Suppressor macrophage (primary cell): ENCODE data around the gene AZU1.
"Not testable (repeated sequence)": the region's sequence is repeated elsewhere in the genome, so short reads cannot be mapped to it uniquely, and the experiment has no call there.

Experiments
- DNase-seq, 4 experiments: peaks; one replicate each; pipeline ENCODE4 v3.0.0-alpha.2; 2020 to 2022

Gene AZU1

DNA sequence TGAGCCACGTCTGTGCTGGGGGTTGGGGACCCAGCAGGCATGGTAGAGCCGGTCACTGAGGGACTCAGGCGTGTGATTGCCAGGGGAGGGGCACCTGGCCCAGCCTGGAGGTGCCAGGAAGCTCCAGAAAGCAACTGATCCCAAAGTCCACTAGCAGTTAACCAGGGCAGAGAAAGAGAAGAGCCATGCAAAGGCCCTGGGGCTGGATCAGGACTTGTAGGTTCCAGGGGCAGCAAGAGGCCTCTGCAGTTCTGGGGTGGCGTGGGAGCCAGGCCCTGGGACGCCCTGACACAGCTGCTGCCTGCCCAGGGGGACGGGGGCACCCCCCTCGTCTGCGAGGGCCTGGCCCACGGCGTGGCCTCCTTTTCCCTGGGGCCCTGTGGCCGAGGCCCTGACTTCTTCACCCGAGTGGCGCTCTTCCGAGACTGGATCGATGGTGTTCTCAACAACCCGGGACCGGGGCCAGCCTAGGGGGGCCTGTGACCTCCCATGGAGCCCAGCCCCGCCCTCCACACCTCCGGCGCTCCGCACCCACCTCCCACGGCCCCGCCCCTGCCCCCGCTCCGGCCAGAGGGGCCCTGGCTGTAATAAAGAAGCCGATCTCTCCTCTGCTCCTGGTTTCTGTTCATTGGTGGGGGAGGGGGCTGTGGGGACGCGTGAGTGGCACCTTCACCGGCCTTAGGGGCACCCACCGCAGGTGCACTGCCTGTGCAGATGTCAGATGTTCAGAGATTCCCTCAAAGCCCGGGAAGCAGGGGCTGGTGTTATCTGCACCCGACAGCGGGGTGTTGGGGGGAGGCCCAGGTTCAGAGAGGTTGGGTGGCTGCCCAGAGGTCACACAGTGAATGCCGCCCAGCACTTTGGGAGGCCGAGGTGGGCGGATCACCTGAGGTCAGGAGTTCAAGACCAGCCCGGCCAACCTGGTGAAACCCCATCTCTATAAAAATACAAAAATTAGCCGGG is 4.1 kb downstream of the AZU1 start:
- DNase-seq, result no peak

DNA sequence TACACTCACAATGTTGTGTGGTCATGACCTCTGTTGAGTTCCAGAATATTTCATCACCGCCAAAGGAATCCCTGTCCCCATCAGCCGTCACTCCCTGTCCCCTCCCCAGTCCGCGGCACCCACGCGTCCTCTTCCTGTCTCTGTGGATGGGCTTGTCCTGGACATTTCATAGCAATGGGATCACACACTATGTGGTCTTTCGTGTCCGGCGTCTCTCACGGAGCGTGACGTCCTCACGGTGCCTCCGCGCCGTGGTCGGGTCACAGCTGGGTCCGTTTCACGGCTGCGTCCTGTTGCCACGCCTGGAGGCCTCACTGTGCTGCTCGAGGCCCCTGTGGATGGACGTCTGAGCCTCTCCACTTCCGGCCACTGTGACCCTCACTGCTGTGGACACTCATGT is 6.6 kb downstream of the AZU1 start:
- DNase-seq, result no peak

DNA sequence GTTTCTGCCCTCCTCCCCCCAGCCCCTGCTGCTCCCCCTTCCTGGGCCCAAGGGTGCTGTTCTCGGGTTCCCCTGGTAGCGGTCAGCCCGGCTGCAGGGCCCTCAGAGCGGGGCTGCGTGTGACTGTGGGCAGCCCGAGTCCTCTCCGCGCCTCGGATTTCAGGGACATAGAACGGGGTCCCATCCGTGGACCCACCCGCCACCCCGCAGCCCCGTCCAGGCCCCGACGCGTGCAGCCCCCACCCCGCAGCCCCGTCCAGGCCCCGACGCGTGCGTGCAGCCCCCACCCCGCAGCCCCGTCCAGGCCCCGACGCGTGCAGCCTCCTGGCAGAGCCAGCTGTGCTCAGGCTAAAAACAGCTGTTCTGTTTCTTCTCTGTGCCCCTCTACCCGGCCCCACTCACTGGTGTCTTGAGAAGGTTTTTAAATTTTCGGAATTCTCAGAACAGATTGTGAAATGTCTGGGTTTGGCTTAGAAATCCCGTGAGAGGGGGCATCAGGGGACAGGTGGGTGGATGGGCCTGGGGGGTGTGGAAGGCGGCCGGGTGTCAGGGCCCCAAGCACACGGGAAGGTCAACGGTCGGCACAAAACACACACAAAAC is 7.7 kb downstream of the AZU1 start:
- DNase-seq, result no peak

DNA sequence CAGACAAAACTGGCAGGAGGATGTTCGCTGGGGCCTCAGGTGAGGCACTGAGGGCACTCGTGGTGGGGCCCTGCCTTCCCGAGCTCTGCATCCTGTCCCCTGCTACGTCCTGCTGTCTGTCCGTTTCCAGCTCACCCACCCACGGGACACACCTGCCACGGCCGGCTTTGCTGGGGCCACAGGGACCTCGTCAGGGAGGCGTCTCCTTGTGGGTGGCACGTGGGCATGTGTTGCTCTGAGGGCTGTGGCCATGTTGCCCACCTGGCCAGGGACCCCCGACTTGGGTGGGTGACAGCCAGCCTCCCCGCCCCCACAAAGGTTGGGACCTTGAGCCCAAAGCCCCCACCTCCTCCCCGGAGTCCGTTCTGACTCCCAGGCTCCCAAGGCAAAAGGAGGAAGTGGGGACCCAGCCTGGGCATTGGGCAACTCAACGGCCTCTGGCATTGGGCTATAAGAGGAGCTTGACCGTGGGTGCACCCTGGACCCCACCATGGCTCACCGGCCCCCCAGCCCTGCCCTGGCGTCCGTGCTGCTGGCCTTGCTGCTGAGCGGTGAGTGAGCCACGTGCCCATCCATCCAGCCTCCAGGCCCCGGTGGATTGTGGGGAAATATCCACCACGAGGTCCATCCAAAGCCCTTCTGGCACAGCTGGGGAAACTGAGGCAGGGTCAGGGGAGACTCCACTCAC is 13.0 kb downstream of the AZU1 start, which contains the start of gene PRTN3:
TSS of gene PRTN3 (plus strand) at position 481 of the 688 bp plus-strand sequence. CDS start at position 491, 10 bp downstream.
- DNase-seq, result peak; percentile 76 to 86 (median 82)

DNA sequence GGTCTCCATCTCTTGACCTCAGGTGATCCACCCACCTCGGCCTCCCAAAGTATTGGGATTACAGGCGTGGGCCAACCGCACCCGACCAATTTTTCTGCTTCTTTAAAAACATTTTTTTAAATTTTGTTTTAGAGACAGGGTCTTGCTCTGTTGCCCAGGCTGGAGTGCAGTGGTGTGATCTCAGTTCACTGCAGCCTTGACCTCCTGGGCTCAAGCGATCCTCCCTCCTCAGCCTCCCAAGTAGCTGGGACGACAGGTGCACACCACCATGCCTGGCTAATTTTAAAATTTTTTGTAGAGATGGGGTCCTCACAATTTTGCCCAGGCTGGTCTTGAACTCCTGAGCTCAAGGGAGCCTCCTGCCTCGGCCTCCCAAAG is 15.2 kb downstream of the AZU1 start:
- not testable (repeated sequence) for DNase-seq

DNA sequence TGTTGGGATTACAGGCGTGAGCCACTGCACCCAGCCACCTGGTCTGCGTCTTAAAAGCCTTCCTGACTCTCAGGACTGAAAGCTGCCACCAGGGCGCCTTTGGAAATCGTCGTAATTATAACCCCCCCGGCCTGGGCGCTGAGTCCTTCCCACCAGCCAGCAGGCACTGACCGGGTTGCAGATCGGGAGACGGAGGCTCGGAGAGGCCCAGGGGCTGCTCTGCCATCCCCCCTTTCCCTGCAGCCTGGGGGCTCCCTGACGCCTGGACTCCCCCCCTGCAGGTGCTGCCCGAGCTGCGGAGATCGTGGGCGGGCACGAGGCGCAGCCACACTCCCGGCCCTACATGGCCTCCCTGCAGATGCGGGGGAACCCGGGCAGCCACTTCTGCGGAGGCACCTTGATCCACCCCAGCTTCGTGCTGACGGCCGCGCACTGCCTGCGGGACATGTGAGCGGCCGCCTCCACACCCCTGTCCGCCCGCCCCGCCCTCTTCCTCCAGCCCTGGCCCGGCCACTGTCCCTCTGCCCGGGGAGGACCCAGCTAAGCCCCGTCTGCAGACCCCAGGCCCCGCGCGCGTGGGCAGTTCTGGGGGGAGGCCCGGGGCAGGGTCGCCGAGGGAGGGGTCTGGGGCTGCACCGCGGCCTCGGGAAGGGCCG is 15.7 kb downstream of the AZU1 start:
- DNase-seq, result peak; percentile 43 to 79 (median 55)

DNA sequence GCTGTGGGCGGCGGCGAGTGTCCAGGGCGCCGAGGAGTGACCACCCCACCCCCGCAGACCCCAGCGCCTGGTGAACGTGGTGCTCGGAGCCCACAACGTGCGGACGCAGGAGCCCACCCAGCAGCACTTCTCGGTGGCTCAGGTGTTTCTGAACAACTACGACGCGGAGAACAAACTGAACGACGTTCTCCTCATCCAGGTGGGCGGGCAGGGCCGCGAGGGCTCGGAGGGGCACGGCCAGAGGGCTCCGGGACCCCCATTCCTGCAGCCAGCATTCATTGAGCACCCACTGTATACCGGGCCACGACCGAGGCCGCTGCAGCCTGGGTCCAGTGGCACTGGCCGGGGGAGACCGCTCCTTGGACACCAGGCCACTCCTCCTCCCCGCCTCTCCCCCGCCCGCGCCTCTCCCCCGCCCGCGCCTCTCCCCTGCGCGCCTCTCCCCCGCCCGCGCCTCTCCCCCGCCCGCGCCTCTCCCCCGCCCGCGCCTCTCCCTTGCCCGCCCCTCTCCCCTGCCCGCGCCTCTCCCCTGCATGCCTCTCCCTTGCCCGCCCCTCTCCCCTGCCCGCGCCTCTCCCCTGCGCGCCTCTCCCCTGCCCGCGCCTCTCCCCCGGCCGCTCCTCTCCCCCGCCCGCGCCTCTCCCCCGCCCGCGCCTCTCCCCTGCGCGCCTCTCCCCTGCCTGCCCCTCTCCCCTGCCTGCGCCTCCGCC is 16.4 kb downstream of the AZU1 start:
- no peak for DNase-seq

DNA sequence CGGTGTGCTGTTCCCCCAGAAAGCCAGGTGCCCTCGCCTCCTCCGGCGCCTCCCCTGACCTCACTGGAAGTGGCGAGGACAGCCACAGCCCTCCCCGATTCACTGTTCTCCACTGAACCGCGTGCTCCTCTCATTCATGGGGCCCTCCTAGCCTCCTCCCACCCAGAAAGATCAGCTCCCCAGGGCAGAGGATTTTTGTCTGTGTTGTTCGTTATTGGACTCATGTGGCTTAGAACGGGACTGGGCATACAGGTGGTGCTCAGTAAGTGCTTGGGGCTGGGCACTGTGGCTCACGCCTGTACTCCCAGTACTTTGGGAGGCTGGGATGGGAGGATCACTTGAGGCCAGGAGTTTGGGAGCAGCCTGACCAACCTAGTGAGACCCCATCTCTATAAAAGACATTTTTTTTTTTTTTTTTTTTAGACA is 16.9 kb downstream of the AZU1 start:
- DNase-seq, result no peak

DNA sequence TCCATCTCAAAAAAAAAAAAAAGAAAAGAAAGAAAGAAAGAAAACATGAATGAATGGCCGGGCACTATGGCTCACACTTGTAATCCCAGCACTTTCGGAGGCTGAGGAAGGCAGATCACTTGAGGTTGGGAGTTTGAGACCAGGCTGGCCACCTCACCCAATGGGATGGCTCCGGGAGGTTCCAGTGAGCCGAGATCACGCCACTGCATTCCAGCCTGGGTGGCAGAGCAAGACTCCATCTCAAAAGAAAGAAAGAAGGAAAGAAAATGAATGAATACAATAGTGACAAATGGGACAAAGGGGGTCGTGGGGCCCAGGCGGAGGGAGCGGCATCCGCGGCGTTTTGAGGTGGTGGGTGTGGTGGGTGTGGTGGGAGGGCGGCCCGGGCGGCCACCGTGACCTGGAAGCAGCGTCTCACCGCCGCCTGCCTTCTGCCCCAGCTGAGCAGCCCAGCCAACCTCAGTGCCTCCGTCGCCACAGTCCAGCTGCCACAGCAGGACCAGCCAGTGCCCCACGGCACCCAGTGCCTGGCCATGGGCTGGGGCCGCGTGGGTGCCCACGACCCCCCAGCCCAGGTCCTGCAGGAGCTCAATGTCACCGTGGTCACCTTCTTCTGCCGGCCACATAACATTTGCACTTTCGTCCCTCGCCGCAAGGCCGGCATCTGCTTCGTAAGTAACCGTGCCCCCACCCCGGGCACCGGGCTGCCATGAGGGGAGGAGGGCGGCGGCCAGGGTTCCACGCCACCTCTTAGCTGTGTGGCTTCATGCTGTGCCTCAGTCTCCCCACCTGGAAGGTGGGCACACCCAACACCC is 18.3 kb downstream of the AZU1 start:
- DNase-seq, result no peak

DNA sequence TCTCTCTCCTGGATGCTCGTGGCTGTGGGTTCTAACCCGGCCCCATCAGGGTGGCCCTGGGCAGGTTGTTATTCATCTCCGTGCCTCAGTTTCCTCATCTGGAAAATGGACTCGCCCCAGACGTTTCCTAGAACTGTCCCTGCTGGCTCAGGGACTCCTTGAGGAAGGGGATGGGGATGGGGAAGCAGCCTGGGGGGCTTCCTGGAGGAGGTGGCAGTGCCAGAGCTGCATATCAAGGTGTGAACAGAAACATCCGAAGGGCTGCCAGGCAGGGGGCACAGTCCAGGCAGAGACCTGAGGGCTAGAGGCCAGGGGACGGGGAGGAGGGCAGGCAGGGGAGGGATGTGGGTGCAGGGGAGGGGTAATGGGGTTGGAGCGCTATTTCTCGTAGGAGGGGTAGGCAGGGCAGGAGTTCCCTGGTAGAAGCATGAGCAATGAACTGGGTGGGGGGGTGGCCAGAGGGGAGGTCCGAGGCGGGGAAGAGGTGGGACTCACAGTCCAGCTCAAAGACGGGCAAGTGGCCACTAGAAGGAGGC is 20.8 kb downstream of the AZU1 start:
- DNase-seq, result no peak

DNA sequence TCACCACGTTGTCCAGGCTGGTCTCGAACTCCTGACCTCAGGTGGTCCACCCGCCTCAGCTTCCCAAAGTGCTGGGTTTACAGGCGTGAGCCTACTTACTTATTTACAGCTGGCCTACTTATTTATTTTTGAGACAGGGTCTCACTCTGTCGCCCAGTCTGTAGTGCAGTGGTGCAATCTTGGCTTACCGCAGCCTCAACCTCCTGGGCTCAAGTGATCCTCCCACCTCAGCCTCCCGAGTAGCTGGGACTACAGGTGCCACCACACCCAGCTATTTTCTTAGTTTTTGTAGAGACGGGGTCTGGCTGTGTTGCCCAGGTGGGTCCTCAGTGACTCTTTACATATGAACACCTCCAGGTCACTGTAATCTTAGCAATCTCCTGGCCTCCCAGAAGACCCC is 21.6 kb downstream of the AZU1 start:
- DNase-seq, result not testable (repeated sequence)

DNA sequence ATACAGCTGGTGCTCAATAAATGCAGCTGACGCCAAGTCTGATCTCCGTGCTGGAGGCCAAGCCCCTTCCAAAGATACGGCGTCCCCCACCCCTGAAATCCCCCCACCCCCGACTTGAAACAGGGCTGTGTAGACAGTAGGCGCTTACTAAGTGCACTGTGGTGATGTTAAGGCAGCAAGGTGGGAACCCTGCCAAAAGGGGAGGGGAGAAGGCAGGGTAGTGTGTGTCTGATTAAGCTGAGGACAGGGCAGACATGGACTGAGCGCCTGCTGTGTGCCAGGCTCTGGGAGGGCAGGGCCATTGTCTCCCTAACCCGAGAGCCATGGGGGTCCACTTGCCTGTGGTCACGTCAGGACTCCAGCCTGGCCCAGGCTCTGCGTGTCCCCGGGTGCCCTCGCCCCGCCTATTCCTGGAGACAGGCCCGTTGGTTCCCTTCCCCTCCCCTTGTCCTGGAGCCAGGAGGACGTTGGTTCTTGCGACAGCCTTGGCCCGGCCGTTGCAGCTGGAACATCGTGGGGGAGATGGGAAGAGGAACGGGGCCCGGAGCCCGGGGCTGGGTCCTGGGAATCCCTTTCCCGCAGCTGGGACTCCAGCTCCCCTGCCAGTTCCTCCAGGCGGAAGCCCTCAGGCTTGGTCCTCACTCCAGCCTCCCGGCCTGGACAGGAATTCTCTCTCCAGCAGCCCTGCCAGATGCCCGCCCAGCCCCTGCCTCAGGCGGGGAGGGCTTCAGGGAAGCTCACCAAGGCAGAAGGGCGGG is 22.8 kb downstream of the AZU1 start:
- DNase-seq, result peak; percentile 75 to 88 (median 80)

DNA sequence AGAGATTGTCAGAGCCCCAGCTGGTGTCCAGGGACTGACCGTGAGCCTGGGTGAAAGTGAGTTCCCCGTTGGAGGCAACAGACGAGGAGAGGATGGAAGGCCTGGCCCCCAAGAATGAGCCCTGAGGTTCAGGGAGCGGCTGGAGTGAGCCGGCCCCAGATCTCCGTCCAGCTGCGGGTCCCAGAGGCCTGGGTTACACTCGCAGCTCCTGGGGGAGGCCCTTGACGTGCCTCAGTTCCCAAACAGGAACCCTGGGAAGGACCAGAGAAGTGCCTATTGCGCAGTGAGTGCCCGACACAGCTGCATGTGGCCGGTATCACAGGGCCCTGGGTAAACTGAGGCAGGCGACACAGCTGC is 23.3 kb downstream of the AZU1 start:
- DNase-seq, result no peak

DNA sequence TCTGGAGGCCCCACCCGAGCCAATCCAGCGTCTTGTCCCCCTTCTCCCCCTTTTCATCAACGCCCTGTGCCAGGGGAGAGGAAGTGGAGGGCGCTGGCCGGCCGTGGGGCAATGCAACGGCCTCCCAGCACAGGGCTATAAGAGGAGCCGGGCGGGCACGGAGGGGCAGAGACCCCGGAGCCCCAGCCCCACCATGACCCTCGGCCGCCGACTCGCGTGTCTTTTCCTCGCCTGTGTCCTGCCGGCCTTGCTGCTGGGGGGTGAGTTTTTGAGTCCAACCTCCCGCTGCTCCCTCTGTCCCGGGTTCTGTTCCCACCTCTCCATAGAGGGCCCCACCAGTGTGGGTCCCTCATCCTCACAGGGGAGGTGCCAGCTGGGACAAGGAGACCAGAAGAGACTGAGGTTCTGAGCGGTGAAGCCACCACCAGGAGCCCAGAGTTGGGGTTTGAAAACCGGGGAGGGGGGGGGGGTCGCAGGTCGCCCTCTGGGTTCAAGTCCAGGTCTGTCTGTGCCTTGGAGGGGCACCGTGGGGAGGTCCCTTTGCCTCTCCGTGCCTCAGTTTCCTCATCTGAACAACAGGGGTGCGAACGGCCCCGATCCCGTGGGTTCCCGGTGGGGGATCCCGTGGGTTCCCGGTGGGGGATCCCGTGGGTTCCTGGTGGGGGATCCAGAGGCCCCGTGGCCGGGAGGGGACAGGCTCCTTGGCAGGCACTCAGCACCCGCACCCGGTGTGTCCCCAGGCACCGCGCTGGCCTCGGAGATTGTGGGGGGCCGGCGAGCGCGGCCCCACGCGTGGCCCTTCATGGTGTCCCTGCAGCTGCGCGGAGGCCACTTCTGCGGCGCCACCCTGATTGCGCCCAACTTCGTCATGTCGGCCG is 24.7 kb downstream of the AZU1 start, which contains the start of gene ELANE:
TSS of gene ELANE (plus strand) at position 168 of the 878 bp plus-strand sequence. CDS start at position 194, 26 bp downstream.
- DNase-seq, result peak in 1 of 4 experiments; percentile 47

DNA sequence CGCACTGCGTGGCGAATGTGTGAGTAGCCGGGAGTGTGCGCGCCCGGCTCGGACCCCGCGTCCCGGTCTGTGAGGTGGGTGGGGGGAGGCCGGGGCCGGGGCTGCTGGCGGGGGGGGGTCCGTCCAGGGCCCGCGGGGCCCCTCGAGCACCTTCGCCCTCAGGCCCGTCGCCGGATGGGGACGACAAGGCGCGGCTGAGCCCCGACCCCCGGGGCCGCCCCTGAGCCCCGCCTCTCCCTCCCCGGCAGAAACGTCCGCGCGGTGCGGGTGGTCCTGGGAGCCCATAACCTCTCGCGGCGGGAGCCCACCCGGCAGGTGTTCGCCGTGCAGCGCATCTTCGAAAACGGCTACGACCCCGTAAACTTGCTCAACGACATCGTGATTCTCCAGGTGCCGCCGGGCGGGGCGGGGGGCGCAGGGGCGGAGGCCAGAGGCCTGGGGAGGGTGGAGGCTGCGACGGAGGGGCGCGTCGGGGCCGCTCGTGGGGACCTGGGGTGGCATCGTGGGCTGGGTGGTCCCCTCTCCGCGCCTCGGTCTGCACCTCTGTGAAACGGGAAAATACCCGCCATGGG is 25.5 kb downstream of the AZU1 start:
- DNase-seq, result no peak

DNA sequence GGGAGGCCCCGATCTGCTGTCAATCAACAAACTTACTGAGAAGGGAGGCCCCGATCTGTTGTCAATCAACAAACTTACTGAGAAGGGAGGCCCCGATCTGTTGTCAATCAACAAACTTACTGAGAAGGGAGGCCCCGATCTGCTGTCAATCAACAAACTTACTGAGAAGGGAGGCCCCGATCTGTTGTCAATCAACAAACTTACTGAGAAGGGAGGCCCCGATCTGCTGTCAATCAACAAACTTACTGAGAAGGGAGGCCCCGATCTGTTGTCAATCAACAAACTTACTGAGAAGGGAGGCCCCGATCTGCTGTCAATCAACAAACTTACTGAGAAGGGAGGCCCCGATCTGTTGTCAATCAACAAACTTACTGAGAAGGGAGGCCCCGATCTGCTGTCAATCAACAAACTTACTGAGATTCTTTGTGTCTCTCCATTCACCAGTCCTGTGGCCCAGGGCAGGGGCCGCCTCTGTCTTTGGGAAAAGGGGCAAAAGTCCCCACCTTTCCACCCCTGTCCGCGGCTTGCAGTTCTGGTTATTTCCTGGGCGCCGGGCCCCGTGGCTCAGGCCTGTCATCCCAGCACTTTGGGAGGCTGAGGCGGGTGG is 26.1 kb downstream of the AZU1 start:
- not testable (repeated sequence) for DNase-seq

DNA sequence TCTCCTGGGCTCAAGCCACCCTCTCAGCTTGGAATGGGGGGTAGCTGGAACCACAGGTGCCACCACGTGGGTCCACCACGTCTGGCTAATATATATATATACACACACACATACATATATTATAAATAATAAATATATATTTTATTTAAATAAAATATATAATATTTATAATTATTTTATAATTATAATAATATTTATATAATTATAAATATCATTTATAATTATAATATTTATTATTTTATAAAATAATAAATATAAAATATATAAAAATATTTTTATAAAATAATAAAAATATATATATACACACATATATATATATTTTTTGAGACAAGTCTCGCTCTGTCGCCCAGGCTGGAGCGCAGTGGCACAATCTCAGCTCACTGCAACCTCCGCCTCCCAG is 26.9 kb downstream of the AZU1 start:
- DNase-seq, result no peak

DNA sequence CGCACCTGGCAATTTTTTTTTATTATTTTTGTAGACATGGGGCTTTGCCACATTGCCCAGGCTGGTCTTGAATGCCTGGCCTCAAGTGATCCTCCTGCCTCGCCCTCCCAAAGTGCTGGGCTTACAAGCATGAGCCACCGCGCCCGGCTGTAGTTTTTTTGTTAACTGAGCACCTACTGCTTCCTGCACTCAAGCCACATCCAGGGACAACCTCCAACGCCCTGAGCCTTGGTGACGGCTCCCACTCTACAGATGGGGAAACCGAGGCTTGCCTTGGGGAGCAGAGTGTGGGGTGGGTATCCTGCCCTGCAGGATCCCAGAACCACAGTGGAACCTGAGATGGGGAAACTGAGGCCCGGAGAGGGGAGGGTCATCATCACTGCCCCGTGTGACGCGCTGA is 27.5 kb downstream of the AZU1 start:
- DNase-seq, result no peak
